Measurements from ENCODE around the gene MYO5B.

- TF ChIP-seq CTCF (IDR thresholded peaks at IDR 0.05; ENCODE audit: low read depth, low read length, poor library complexity, severe bottlenecking) (no peak), EZH2phosphoT487 (IDR thresholded peaks at IDR 0.05; ENCODE audit: borderline replicate concordance, low read length) (no peak)
Observed at GRCh38 chr18:50119296-50119695, 75.7 kb downstream of the MYO5B start.

Data from DOHH2 (cell line).